HepG2 (cell line): ENCODE data around the gene DSE. TPM values are rescaled to one million over a fixed set of nuclear protein-coding genes. Genes with fewer than 3 reads are reported as not detected.

Source experiments
- ELF3 ChIP-seq: IDR thresholded peaks from 2 replicates; pipeline ENCODE4 v1.6.1; 2016; ENCODE audit warnings: missing genetic modification reagents, missing compliant biosample characterization
- KDM5B ChIP-seq: sonication (generic); formaldehyde crosslinking; IDR thresholded peaks from 2 replicates; pipeline ENCODE4 v1.4.0; 2020; ENCODE audit warnings: missing genetic modification reagents, mild to moderate bottlenecking, borderline replicate concordance
- MLXIP ChIP-seq: sonication (generic); formaldehyde crosslinking; IDR thresholded peaks from 2 replicates; pipeline ENCODE4 v1.9.0; 2021; ENCODE audit warnings: missing genetic modification reagents, borderline replicate concordance
- NR0B2 ChIP-seq: sonication (generic); formaldehyde crosslinking; IDR thresholded peaks from 2 replicates; pipeline ENCODE4 v1.4.0; 2020; ENCODE audit warnings: mild to moderate bottlenecking, missing genetic modification reagents
- RARA ChIP-seq: IDR thresholded peaks from 2 replicates; pipeline ENCODE4 v1.6.1; 2016; ENCODE audit warnings: missing genetic modification reagents, missing compliant biosample characterization
- TSC22D2 ChIP-seq: sonication (generic); formaldehyde crosslinking; IDR thresholded peaks from 2 replicates; pipeline ENCODE4 v1.5.1; 2020; ENCODE audit warnings: missing genetic modification reagents, mild to moderate bottlenecking, borderline replicate concordance
- ZBTB1 ChIP-seq: sonication (generic); formaldehyde crosslinking; IDR thresholded peaks from 2 replicates; pipeline ENCODE4 v1.4.0; 2020; ENCODE audit warnings: missing genetic modification reagents, borderline replicate concordance
- ZNF562 ChIP-seq: sonication (generic); formaldehyde crosslinking; IDR thresholded peaks from 2 replicates; pipeline ENCODE4 v1.8.0; 2022; ENCODE audit warnings: missing genetic modification reagents, borderline replicate concordance
- ZNF615 ChIP-seq: sonication (generic); formaldehyde crosslinking; IDR thresholded peaks from 2 replicates; pipeline ENCODE4 v1.5.0; 2020; ENCODE audit warnings: mild to moderate bottlenecking, missing genetic modification reagents, borderline replicate concordance
- ZNF800 ChIP-seq: sonication (generic); formaldehyde crosslinking; IDR thresholded peaks from 2 replicates; pipeline ENCODE4 v1.4.0; 2020; ENCODE audit warnings: missing genetic modification reagents
- polyA plus RNA-seq, 8 experiments: library from polyadenylated mRNA; depleted of rRNA in 3 of 8; stranded (reverse) in 7 of 8; unstranded in 1 of 8; fragments of >200 nt; fragmentation: Illumina TruSeq in 4 of 8; extraction: Trizol in 4 of 8; gene quantifications; 2 replicates each; pipeline versions ENCODE4 v1.2.1 to v1.2.3, GENCODE V29; 2011 to 2016; ENCODE audit warnings: low read depth in 4 of 8, missing spikeins in 1 of 8, mixed read lengths in 1 of 8; ENCODE audit not compliant: insufficient read depth in 1 of 8
- total RNA-seq, 5 experiments: library from RNA; depleted of rRNA; stranded (reverse); fragments of >200 nt; fragmentation: Illumina TruSeq; extraction: Trizol; gene quantifications; 2 replicates each; pipeline ENCODE4 v1.2.3, GENCODE V29; 2016; ENCODE audit warnings: low read depth in 1 of 5

DSE gene
- total and polyA plus RNA-seq, 2 of the 13 experiments (the other 11 are each of a cell fraction or from before 2014, with no cell fraction given): 2.6 to 4.6 TPM

GRCh38 chr6:116386581-116387299, 16.0 kb downstream of the DSE start (continued):
- TF ChIP-seq ZNF800 (no peak), RARA (CRISPR knock-in tag) (no peak), ZBTB1 (CRISPR knock-in tag) (no peak), MLXIP (CRISPR knock-in tag) (no peak), NR0B2 (CRISPR knock-in tag) (no peak), TSC22D2 (CRISPR knock-in tag) (no peak), KDM5B (CRISPR knock-in tag) (no peak), ZNF615 (CRISPR knock-in tag) (no peak), ZNF562 (CRISPR knock-in tag) (no peak), ELF3 (no peak)
- TF ChIP-seq, all 625 proteins: peak for 0
